GM18511 (cell line): ENCODE measurements around the gene SCN9A.

ENCODE experiments used
- ATAC-seq: cut with Tn5 transposase; IDR thresholded peaks from one replicate; pipeline ENCODE4 v1.9.1; 2021; ENCODE audit warnings: mild to moderate bottlenecking, moderate library complexity; ENCODE audit not compliant: unreplicated experiment

Gene SCN9A

DNA sequence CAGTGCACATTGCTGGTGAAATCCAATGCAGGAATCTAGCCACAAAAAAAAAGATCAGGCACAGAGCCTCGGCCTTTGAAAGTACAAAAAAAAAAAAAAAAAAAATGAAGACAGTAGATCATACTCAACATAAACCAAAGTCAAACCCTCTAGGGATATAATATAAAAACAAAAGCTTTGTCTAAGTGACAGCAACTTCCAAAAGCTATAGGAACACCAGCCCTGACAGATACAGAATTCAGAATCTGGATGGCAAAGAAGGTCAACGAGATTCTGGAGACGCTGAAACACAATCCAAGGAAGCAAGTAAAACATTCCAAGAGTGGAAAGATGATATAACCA, 194.0 kb downstream of the SCN9A start:
- peak; percentile 3 for ATAC-seq

DNA sequence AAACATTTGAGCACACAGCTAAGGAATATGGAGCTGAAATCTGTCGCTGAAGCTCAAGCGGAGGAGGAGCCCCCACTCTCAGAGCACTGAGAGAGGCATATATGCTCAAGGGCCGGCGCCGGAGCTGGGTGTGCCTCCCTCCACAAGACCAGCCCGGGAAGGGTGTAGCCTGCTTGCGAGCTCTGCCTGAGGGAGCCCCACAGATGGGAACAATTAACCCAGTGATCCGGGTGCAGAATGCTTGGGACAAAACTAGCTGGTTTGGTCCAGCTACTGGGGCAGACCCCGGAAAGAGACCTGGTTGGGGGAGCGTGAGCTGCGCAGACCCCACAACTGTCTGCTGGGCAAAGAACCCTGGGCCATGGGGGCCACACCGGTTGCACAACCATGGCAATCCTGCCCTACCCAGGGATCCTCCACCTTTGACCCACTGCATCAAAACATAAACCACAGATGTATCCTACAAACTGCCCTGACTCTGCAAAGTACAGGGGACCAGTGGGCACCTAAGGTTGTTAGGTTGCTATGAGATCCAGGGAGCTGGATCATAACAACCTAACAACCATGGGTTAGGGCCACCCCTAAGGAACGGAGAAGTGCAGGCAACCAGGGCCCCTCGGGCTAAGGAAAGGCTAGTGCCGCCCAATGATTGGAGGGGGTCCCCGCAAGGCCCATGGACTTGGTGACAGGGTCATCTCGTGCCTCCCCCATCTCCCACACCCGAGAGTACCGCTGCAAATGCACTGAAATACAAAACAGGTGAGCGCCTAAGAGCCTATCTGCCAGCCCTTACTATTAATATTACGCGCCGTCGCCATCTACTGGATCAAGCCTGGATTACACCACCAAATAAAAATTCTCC, 194.6 kb downstream of the SCN9A start:
- ATAC-seq, result peak; percentile 98

DNA sequence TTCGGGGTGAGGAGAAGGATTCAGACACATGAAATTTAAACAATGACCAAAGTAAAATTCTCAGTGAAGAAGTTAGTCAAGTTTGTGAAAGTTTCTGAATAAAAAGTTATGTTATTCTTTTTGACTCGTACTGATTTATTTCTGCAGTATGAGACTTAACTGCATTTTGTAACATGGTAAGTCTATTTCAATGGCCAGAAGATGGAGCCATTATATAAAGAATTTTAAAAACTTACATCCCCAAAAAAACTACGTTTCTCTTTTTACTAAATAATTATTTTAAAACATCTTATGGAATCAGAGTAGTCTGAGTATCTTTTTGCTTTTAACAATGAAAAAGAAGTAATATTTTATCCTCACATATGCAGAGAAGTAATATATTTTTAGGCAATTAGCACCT, 196.5 kb downstream of the SCN9A start:
- no peak for ATAC-seq

DNA sequence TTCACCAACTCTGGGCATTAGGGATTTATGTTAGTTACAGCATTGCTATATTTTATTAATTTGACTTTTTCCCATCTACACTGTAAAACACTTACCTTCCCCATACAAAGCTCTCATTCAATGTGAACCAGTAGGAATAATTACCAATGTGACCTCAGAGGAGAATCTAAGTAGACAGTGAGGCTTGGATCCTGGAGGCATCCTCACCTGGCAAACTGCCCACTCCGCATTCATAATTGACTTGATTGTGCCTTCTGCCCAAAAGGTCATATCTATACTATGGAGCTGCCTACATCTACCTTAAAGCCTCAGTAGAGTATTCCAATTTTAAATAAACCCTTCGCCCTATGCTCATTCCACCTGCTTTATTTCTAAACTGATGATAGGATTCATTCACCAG, 202.5 kb downstream of the SCN9A start:
- ATAC-seq, result no peak

DNA sequence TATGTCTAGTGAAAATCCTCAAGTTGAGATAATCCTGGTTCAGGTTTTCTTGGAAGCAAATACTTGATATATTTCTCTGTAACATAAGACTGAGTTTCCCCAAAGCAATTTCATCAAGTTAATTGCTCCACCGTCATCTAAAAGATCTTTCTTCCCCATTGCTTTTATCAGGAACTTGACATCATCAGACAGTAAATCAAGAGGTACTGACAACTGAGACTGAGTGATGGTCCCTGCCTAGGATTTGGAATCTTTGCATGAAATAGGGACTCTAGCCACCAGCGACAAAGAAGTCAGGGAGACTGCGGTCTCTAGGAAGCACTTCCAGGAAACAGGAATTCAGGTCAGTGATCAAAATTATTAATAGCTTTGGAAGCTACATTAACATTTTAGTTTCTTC, 204.5 kb downstream of the SCN9A start:
- ATAC-seq, result no peak

DNA sequence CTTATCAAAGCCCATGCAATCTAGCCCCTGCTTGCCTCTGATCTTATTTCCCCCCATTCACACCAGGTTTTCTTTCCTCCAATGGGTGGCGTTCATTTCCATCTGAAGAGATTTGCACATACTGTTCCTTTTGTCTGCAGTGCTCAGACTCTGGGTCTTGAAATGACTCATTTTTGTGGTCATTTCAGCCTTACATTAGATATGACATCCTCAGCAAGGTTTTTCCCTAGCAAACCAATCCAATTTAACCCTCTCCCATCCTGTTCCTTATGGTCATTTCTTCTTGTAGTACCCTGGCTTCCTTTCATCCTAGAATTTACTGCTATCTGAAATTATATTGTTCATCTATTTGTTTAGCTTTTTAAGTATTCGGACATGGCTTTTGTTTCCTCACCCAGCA, 205.4 kb downstream of the SCN9A start:
- peak; percentile 72 for ATAC-seq

DNA sequence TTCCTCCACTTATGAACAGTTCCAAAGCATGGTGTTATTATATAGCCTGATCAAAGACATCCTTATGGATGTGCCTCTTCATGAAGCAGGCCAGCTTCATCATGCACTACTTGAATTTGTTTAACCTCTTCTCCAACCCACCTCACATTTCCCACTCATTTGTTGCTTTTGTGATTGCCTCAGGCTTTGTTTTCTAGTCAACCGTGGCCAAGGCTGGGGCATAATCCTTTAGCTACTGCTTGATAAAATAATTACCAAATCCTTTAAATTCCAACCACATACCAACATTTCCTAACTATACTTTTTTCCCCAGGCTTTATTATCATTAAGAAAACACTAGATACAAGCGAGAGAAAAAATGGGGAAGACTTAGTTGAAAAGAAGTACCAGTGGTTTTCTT, 208.3 kb downstream of the SCN9A start:
- ATAC-seq, result no peak

DNA sequence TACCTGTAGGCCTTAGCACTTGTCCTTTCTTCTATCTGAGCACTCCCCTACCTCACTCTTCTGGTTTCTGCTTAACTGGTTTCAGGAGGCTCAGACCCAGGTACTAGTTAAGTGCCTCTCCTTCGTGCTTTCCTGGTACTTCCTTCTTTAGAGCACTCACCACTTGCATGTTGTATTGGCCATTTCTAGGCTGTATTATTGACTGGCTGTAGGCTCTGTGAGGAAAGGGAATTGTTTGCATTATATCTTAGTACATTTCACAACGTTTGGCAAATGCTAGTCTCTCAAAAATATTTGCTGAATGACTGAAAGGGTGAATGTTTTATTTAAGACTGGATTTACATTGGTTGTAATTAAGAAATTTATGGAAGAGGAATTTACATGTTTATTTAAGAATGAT, 212.0 kb downstream of the SCN9A start:
- ATAC-seq, result no peak

DNA sequence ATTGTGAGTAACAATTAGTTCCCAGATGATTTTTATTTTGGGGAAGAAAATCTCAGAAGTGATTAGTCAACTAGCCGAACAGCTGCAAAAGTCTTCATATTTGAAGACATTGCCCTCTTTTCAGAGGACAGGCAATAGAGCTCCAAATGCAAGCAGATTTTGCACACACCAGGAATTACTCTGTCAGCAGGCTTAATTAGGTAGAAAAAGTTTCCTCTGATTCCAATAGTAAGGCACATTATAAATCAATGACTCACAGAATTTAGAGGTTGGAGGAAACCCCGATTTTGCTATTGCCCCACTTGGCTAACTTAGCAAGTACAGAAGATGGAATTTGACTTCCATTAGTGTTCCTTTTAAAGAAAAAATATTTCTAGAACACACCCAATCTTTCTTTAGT, 217.2 kb downstream of the SCN9A start:
- ATAC-seq, result no peak

DNA sequence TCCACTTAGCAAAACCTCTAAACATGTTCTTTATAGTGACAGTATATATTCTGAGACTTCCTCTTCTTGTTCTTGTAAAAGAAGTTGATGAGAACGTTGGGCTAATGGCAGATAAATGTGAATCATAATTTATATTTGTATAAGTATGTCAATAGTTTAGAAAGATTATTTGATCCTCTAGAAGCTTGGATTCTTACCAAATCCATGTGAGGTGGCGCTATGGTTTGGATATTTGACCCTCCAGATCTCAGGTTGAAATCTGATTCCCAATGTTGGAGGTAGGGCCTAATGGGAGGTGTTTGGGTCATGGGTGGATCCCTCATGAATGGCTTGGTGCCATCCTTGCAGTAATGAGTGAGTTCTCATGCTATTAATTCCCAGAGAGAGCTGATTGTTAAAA, 218.2 kb downstream of the SCN9A start:
- ATAC-seq, result no peak

DNA sequence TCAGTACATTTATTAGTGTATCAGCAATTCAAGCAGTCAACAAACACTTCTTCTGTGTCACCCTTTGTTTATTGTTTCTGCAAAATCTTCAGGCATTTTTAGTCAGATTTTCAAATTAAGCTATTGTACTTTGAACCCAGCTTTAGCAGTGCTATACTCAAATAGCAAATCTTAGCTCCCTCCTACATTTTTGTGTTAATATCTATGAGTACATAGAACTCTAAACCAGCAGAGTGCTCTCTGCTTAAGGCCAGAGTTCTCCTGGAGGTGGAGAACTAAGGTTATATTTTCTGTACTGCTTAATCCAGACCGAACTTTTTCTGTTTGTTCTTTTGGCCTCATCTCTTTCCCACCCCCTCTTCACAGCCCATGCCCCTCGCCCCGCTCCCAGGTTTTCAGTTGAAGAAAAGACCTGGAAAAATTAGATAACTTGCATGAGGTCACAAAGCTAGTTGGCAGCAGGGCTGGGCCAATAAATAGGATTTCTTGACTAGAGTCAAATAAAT, 218.7 kb downstream of the SCN9A start:
- ATAC-seq, result no peak

DNA sequence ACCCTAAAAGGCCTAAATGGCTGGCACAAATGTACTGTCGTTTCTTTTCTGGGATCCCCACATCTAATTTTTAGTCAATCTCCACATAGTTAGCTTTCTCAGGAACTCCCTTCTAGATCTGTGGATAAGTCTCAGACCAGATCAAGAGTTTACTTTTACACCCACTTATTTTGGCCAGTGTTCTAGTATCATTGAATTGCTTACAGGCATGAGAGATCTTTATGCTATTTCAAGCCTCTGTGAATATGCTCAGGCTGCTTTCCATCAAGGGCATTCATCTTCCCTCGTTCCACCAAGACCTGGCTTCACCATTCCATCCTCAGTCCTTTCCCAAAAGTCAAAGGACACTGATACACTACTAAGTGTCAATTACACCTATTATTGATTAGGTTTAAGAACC, 220.2 kb downstream of the SCN9A start:
- ATAC-seq, result no peak

DNA sequence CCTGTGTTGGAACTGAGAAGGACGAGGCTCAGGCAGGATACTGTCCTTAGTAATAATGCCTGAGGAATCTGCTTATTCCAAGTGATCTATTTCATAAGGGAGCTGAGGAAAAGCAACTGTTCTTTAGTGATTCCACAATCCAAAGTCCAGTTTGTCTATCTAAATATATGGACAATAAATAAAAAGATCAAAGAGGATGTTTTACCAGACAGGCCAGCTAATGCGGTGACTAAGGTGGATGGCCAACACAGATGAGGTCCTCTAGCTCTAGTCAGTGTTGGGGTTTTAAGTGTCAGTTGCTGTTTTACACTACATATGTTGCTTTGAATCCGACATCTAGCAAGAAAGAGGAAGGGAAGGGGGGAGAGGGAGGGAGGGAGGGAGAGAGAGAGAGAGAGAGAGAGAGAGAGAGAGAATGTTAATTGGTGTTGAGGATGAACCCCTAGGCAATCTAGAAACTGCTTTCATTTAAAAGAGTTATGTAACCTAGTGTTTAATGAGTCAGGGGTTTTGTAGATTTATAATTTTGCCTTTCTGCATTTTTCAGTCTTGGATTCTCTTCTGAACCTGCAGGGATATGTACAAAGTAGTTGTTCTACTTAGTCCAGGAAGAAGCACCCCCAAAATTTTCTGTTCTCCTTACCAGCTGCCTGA, 220.9 kb downstream of the SCN9A start:
- ATAC-seq, result no peak

DNA sequence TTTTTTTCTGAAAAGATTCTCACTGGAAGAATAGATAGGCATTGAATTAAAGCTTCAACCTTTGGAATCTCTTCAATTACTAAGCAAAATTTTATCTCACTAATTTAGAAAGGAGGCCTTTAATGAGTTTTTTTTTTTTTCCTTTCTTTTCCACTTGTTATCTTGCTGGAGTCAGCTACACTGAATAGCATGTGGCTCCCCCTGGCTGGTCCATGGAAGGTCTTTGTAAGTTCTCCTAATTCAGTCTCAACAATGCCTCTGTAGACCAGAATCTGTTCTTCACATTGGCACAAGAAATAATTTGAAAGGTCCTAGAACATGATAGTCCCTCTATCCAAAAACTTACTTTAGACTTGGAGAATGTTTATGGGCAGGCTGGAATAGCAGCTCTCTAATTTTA, 223.7 kb downstream of the SCN9A start:
- ATAC-seq, result no peak

DNA sequence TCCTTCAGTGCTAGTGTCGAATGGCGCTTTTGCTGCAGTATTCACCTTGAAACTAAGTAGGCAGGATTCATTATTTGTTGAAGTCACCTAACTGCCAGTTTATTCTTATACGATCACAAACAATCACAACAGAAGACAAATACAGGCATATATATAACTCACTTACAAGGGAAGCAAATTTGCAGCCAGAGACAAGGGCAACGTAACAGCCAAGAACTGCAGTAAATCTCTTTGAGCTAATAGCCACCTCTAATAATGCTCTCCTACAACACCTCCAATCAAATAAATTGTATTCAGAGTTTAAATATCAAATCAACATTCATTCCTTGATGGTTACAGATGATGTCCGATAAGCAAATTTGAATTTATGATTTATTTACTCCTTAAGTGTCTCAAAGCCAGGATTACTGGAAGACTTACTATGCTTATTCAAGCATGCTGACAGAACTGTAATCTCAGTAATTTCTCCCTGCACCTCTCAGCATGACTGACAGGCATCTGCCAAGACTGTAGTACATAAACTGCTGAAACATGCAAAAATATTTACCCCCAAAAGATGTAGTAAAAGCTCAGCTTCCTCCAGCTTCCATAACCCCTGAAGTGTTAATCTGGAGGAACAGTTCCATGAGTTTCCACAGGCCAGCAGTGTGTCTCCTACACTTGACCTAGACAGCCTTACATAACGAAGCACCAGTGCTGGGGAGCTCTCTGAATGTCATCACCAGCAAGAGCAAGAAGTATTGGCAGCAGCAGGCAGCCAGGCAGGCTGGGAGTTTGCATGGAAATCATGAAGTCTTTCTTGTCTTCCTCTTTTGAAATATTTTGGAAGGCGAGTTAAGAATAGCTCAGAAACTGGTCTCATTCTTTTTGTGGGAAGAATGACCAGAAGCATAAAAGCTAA, 227.0 kb downstream of the SCN9A start:
- no peak for ATAC-seq

DNA sequence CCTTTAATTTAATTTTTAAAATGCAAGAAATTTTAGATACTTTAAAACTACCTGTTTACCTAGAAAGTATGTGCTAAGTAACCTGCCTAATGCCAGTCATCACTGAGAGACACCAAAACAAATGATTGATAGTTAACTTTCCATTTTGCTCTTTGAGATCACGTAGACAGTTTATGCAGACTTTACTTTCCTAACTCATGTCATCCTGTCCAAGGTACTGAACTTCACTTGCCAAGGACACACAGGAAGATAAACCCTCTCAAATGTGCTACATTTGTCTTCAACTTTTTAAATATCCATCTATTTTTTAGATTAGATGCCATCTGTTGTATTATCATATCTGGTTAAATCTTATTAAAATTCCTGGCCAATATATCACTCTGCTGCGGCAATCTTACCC, 227.9 kb downstream of the SCN9A start:
- ATAC-seq, result no peak
